Measurements from ENCODE around the gene RIC3.
A peak's percentile ranks its signal among the peaks of the same experiment; 100 is the strongest.

The RIC3 gene

DNA sequence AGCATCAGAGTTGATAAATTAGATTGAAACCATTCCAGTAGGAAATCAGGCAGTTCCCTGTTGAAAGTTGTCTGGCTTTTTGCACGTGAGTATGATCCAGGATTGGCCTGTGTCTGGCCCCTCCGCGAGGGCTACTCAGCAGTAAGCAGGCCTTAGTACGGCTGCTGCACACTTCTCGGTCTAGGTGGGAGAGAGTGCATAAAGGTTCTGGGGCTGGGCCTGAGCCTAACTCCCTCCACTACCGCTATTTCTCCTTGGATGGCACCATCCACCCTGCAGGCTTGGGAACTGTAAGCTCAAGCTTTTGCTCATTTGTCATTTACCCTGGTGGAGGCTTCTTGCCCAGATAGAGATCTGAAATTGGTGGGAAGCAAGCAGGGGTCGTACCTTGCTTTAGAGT lies 65.9 kb downstream of the RIC3 start:
- no peak for DNase-seq (ENCODE audit: low read depth)

DNA sequence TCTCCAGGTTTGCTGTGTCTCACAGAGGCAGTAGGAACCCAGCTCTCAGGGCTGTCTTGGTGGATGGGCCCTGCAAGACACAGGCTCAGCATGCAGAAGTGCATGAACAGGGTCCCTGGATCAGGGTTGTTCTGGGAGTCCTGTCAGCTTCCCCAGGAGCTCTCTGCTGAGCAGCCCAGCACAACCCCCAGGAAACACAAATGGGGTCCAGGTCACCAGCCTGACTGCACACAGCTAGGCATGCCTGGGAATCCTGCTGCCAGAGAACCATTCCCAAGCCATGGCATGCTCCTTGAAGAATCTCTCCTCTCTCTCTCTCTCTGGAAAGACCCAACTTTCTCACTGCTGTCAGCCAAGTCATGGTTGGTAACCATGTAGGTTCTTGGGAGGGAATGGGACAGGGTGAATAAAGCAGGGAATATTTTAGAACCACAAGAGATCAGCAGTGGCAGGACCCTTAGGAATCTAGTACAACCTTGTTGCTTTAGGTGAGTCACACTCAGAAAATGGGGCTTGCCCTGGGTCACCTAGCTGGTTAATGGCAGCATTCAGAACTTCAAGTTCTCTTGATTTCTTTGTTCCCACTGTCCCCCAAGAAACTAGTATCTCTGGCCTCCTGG lies 66.4 kb downstream of the RIC3 start:
- DNase-seq (ENCODE audit: low read depth), result no peak

GRCh38 chr11:8101421-8101820 lies 67.4 kb downstream of the RIC3 start:
- DNase-seq (ENCODE audit: low read depth), result no peak

GRCh38 chr11:8100605-8101004 lies 68.2 kb downstream of the RIC3 start:
- no peak for DNase-seq (ENCODE audit: low read depth)

DNA sequence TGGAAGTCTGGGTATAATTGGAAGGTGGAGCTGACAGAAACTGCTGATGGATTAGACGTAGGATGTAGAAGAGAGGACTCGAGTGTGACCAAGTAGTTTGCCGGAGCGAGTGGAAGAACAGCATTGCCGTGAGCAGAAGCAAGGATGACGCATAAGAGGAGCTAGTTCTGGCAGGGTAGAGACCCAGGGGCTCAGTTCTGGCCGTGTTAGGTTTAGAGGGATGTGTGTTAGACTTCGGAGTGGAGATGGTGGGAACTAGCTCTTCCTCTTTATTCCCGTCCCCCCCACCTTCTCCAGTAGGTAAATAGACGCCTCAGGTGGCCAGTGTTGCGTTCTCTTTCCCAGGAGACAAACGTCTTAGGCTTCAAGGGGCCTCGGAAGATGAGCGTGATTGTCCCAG lies 68.7 kb downstream of the RIC3 start:
- no peak for DNase-seq (ENCODE audit: low read depth)

DNA sequence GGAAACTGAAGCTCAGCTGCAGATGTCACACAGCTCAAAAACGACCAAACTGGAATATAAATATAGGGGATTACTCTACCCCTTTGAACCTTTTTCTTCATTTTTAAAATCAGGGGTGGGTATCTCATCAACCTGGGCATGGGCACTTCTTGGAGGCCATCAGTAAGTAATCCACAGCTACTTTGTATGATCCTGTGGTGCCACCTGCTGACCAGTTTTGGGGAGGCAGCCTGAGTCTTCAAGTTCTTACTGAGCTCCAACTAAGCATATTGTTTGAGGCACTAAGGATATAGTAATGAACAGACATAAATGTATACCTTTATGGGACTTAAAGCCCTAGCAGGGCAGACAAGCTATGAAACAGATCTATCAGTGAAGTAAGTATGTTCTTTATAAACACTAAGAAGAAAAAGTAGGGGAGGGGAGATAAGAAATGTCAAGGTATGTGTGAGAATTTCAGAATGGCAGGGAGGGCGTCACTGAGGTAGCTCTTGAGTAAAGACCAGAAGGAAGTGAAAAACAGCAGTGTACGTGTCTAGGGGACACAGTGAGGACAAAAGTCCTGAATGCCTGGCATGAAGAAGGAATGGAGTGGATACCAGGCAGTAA lies 69.4 kb downstream of the RIC3 start:
- peak; percentile 72 for DNase-seq (ENCODE audit: low read depth)

- no peak for DNase-seq (ENCODE audit: low read depth)
Measured at GRCh38 chr11:8098879-8099278, 69.9 kb downstream of the RIC3 start.

- peak; percentile 23 for DNase-seq (ENCODE audit: low read depth)
Measured at GRCh38 chr11:8098361-8098760, 70.5 kb downstream of the RIC3 start.

DNA sequence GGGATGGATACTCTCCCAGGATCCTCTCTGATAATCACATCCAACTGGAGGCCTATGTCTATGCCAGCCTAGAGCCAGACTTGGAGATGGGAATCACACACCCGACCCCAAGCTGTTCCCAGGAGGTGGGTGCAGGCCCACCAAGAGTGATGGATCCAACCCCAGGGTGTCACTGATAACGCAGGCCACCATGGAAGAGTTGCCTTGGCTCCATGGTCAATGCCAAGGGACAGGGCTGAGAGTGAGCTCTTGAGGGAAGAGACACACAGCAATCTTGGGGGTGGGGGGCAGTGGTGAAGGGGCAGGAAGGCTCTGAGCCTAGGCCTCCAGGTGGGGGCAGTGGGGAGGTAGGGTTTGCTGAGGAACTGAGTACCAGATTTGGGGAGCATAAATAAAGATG lies 70.9 kb downstream of the RIC3 start:
- DNase-seq (ENCODE audit: low read depth), result no peak

GRCh38 chr11:8097468-8097867 lies 71.4 kb downstream of the RIC3 start:
- DNase-seq (ENCODE audit: low read depth), result no peak

DNA sequence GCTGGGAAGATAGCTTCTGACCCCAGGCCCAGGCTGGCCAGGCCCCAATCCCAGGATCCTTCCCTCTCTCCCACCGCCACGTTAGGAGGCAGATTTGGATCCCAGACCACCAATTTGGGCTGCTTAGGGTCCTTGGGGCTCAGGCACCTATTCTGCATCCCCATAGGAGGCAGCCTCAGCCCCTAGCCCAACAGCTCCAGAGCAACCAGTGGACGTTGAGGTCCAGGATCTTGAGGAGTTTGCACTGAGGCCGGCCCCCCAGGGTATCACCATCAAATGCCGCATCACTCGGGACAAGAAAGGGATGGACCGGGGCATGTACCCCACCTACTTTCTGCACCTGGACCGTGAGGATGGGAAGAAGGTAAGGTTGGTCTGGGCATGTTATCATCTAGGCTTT lies 71.8 kb downstream of the RIC3 start:
- no peak for DNase-seq (ENCODE audit: low read depth)

GRCh38 chr11:8096575-8096974 lies 72.2 kb downstream of the RIC3 start:
- DNase-seq (ENCODE audit: low read depth), result no peak

DNA sequence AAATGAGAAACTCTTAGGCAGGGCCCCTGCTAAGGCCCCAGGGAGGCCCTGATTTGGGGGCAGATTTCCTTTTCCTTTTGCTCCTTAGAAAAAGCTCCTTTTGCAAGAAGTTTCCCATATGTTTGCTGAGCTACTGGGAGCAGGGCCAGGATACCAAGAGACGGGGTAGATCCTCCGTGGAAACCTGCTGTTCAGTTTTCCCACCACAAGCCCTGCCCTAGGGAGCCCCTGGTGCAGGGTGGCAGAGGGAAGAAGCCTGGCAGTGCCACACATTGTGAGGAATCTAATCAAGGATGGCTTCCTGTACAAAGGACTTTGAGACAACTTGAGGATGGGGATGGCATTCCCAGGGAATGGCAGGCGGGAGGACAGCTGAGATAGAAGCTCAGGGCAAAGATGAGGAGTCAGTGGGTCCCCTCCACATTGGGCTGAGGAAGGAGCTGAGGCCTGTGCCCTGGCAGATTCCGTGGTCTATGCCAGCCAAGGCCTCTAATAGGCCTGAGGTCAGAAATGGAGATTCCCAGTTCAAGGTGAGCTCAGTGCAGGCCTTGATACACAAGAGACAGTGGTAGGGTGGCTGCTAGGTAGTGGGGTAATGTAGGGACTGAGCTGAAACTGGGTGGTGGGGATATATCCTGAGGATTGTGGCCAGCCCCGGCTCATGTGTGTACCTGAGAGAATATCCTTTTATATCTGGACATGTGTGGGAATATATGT lies 72.9 kb downstream of the RIC3 start:
- no peak for DNase-seq (ENCODE audit: low read depth)

DNA sequence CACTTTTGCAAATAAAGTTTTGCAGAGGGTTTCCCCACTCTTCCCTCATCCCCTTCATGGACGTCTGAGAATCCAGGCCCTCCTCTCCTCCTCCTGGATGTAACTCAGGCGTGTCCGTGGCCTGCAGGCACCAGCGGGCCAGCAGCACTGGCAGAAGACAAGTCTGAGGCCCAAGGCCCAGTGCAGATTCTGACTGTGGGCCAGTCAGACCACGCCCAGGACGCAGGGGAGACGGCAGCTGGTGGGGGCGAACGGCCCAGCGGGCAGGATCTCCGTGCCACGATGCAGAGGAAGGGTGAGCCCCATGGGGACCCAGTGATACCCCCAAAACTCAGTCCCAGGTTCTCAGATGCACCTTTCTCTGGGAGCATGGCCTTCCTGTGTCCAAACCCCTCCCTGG lies 73.5 kb downstream of the RIC3 start:
- DNase-seq (ENCODE audit: low read depth), result no peak

GRCh38 chr11:8094656-8095055 lies 74.2 kb downstream of the RIC3 start:
- DNase-seq (ENCODE audit: low read depth), result no peak

- DNase-seq (ENCODE audit: low read depth), result no peak
Measured at GRCh38 chr11:8093931-8094575, 74.8 kb downstream of the RIC3 start.

DNA sequence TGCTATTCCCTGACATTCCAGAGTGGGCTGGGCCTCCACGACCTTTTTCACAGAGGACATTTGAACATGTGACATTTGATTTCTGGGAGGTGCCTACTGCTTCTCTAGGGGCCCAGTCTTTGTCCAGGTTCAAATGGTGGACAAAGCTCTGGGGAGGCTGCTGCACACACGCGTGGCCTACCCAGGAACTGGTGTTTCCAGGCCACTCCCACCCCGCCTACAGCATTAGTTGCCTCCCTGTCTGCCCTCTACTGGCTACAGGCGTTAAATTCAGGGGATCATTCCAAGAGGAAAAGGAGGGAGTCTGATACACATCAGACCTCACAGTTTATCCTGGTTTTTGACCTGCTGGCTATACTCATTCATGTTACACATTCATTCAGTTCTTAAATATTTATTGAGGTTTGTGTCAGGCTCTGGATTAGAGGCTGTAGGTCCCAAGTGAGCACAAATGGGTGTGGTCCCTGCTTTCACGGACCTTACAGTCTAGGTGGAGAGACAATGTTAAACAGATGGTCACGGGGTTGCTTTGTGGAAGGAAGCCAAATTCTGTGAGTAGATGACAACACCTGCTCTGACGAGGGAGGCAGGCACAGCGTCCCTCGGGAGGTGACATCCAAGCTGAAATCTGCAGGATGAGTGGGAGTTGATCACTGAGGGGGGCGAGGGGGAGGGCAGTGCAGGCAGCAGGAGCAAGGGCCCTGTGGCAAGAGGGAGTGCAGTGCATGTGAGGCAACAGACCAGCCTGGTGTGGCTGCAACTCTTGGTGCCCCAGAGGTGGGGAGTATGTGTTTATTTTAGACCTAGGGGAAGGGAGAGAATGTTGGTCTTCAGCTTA lies 76.0 kb downstream of the RIC3 start:
- DNase-seq (ENCODE audit: low read depth), result peak; percentile 59

DNA sequence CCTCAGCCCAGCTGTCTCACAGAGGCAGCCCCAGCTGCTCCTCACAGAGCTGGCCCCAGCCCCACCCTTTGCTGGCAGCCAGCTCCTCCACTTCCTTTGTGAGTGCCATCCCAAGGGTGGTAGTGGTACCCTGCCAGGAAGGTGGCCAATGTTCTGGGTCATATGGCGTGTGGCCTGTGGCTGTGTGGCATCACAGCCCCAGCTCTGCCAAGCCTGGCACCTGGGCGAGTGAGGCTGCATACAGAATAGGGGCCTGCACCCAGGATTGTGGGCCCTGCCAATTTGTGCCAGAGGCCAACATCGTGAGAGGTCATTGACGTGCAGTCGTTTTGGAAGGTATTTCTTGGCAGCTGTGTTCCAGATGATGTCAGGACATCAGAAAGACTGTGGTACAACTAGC lies 77.1 kb downstream of the RIC3 start:
- no peak for DNase-seq (ENCODE audit: low read depth)

DNA sequence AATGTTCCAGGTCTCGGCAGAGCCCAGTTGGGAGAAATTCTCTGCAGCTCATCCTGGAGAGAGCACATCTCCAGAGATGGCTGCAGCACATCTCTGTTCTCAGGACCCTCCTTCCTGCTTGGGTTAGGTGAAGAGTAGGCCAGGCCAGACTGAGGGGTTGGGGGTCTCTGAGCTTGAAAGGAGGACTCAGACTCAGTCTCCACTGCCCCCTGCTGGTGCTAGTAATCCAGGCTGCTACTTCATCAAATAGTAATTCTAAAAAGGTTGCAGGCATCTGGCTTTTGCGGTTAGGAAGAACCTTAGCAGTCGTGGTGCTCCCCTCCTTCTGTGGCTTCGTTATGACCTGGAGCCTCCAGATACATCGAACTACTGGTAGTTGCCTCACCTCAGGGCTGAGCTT lies 78.1 kb downstream of the RIC3 start:
- DNase-seq (ENCODE audit: low read depth), result no peak

GRCh38 chr11:8089791-8090510 lies 78.9 kb downstream of the RIC3 start:
- DNase-seq (ENCODE audit: low read depth), result no peak

DNA sequence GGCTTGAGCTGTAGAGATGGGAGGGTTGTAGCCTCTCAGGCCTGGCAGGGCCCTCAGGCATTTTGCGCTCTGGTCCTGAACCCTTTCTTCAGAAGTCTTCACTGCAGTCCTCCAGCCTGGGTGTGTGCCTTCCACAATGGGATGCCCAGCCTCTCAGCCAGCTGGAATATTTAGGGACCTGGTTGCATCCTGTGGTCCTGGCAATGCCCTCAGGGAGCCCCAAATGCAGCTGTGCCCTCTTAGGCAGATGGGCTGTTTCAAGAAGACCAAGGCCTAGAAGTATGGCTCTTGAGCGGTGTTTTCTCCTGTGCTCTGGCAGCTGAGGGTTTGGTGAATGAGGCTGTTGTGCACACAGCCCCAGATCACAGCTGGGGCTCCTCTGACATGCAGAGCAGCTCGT lies 81.1 kb downstream of the RIC3 start:
- DNase-seq (ENCODE audit: low read depth), result no peak

DNA sequence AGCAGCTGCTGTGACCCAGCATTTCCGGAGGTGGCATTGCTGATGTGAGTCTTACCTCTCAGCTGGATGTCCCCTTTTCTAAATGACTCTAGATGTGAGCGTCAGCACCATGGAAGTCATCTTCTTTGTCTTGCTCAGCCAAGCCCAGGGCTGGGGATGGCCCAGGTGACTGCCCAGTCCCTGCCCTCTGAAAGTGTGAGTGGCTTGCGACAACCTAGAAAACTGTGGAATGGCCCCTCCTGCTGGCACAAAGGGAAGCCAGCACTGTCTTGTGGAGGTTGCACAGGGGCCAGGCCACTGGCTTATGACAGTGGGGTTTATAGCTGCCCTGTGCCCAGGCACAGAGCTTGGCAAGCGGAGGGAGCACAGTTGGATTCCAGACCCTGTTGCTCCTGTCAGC lies 81.6 kb downstream of the RIC3 start:
- DNase-seq (ENCODE audit: low read depth), result no peak

Data from fibroblast of gingiva (primary cell).